ENCODE results near the gene RPL6.

- no peak for TF ChIP-seq CTCF (IDR thresholded peaks at IDR 0.05)
- no peak for TF ChIP-seq POLR2A (IDR thresholded peaks at IDR 0.05)
Observed at GRCh38 chr12:112433551-112433950, 24.1 kb upstream of the RPL6 start.

Data from ovary (tissue), 3 donors.